HEK293 (cell line): ENCODE results near the gene ACAP3.

ENCODE experiments used
- CTCF ChIA-PET: fragments of 350-600 bp; formaldehyde crosslinking; extraction: SDS; loops from one replicate; lab custom pipeline; 2021; ENCODE audit warnings: antibody characterized with exemption; lab: Yijun Ruan, JAX
- POLR2A ChIA-PET: fragments of 300-600 bp; formaldehyde crosslinking; extraction: SDS; loops from one replicate; lab custom pipeline; 2020; ENCODE audit warnings: antibody characterized with exemption, inconsistent platforms; lab: Yijun Ruan, JAX
- H3K27ac ChIP-seq: fragments of 200-500 bp; sonication (Bioruptor generic); 2 replicates; pipeline ENCODE4 v1.5.1; 2014; ENCODE audit warnings: low read depth, low read length, control low read depth, inconsistent platforms; ENCODE audit errors: extremely low read depth
- H3K36me3 ChIP-seq, 2 experiments: fragments of 200-500 bp in 1 of 2; sonication (Bioruptor generic) in 1 of 2; 1 replicate in 1 of 2; 2 replicates in 1 of 2; pipeline ENCODE4 v1.5.1; 2014 to 2017; ENCODE audit warnings: inconsistent platforms in 2 of 2, low read length in 2 of 2; ENCODE audit not compliant: control insufficient read depth in 2 of 2, insufficient read depth in 1 of 2
- H3K4me1 ChIP-seq: fragments of 200-500 bp; sonication (Bioruptor generic); 2 replicates; pipeline ENCODE4 v1.5.1; 2014; ENCODE audit warnings: mild to moderate bottlenecking, low read length, inconsistent platforms; ENCODE audit not compliant: control insufficient read depth, insufficient read depth
- H3K4me3 ChIP-seq: 2 replicates; pipeline ENCODE4 v1.5.1; 2011; ENCODE audit warnings: low read depth, mild to moderate bottlenecking, control low read depth, low read length, moderate library complexity
- H3K9me3 ChIP-seq: fragments of 200-500 bp; sonication (Bioruptor generic); 2 replicates; pipeline ENCODE4 v1.5.1; 2014; ENCODE audit warnings: low read depth, low read length, inconsistent platforms; ENCODE audit not compliant: control insufficient read depth, insufficient read depth
- GLIS1 ChIP-seq: fragments of 450-650 bp; formaldehyde crosslinking; IDR thresholded peaks from 2 replicates; pipeline ENCODE4 v1.5.1; 2016; ENCODE audit warnings: missing biosample characterization, missing genetic modification characterization
- GLIS2 ChIP-seq: fragments of 450-650 bp; formaldehyde crosslinking; IDR thresholded peaks from 2 replicates; pipeline ENCODE4 v1.5.1; 2016; ENCODE audit warnings: missing biosample characterization, missing genetic modification characterization
- HIC1 ChIP-seq: fragments of 450-650 bp; formaldehyde crosslinking; IDR thresholded peaks from 2 replicates; pipeline ENCODE4 v1.5.1; 2016; ENCODE audit warnings: missing biosample characterization, missing genetic modification characterization
- IKZF3 ChIP-seq: fragments of 450-650 bp; IDR thresholded peaks from 2 replicates; pipeline ENCODE4 v1.5.0; 2018; ENCODE audit warnings: missing biosample characterization, mild to moderate bottlenecking, missing genetic modification characterization, moderate library complexity
- KLF1 ChIP-seq: fragments of 450-650 bp; formaldehyde crosslinking; IDR thresholded peaks from 2 replicates; pipeline ENCODE4 v1.5.1; 2016; ENCODE audit warnings: missing biosample characterization, missing genetic modification characterization
- PATZ1 ChIP-seq: fragments of 450-650 bp; formaldehyde crosslinking; IDR thresholded peaks from 2 replicates; pipeline ENCODE4 v1.5.1; 2016; ENCODE audit warnings: missing biosample characterization, missing genetic modification characterization
- RBAK ChIP-seq: fragments of 450-650 bp; formaldehyde crosslinking; IDR thresholded peaks from 2 replicates; pipeline ENCODE4 v1.5.1; 2016; ENCODE audit warnings: missing biosample characterization, missing genetic modification characterization
- SP3 ChIP-seq: fragments of 450-650 bp; formaldehyde crosslinking; IDR thresholded peaks from 2 replicates; pipeline ENCODE4 v1.5.1; 2016; ENCODE audit warnings: missing biosample characterization, missing genetic modification characterization
- YY1 ChIP-seq: fragments of 450-650 bp; formaldehyde crosslinking; IDR thresholded peaks from 2 replicates; pipeline ENCODE4 v1.5.1; 2018; ENCODE audit warnings: missing biosample characterization, missing genetic modification characterization
- ZFHX2 ChIP-seq: fragments of 450-650 bp; formaldehyde crosslinking; conservative IDR thresholded peaks from 2 replicates; pipeline ENCODE4 v1.5.1; 2016; ENCODE audit warnings: missing biosample characterization, missing genetic modification characterization
- ZNF433 ChIP-seq: fragments of 450-650 bp; formaldehyde crosslinking; IDR thresholded peaks from 2 replicates; pipeline ENCODE4 v1.5.1; 2016; ENCODE audit warnings: missing biosample characterization, missing genetic modification characterization, low read depth
- ZNF48 ChIP-seq: fragments of 450-650 bp; formaldehyde crosslinking; IDR thresholded peaks from 2 replicates; pipeline ENCODE4 v1.5.1; 2016; ENCODE audit warnings: missing biosample characterization, missing genetic modification characterization
- ZNF600 ChIP-seq: fragments of 450-650 bp; formaldehyde crosslinking; IDR thresholded peaks from 2 replicates; pipeline ENCODE4 v1.5.1; 2016; ENCODE audit warnings: missing biosample characterization, missing genetic modification characterization
- ZNF629 ChIP-seq: fragments of 450-650 bp; formaldehyde crosslinking; IDR thresholded peaks from 2 replicates; pipeline ENCODE4 v1.5.1; 2017; ENCODE audit warnings: missing biosample characterization, missing genetic modification characterization
- ZNF664 ChIP-seq: fragments of 450-650 bp; formaldehyde crosslinking; IDR thresholded peaks from 2 replicates; pipeline ENCODE4 v1.5.1; 2016; ENCODE audit warnings: missing biosample characterization, missing genetic modification characterization
- ZNF701 ChIP-seq: fragments of 450-650 bp; formaldehyde crosslinking; IDR thresholded peaks from 2 replicates; pipeline ENCODE4 v1.5.1; 2016; ENCODE audit warnings: missing biosample characterization, missing genetic modification characterization
- ZNF707 ChIP-seq: fragments of 450-650 bp; formaldehyde crosslinking; IDR thresholded peaks from 2 replicates; pipeline ENCODE4 v1.5.1; 2016; ENCODE audit warnings: missing biosample characterization, missing genetic modification characterization
- ZNF768 ChIP-seq: fragments of 450-650 bp; formaldehyde crosslinking; IDR thresholded peaks from 2 replicates; pipeline ENCODE4 v1.5.1; 2018; ENCODE audit warnings: missing biosample characterization, mild to moderate bottlenecking, missing genetic modification characterization
- TF ChIP-seq, protein P1 (sequence below): fragments of 450-650 bp; formaldehyde crosslinking; IDR thresholded peaks from 2 replicates; pipeline ENCODE4 v1.5.1; 2016; ENCODE audit warnings: missing biosample characterization, missing genetic modification characterization
- TF ChIP-seq, protein P2 (sequence below): fragments of 450-650 bp; formaldehyde crosslinking; IDR thresholded peaks from 2 replicates; pipeline ENCODE4 v1.5.1; 2017; ENCODE audit warnings: missing biosample characterization, missing genetic modification characterization
- TF ChIP-seq, protein P3 (sequence below): fragments of 450-650 bp; formaldehyde crosslinking; IDR thresholded peaks from 2 replicates; pipeline ENCODE4 v1.5.1; 2017; ENCODE audit warnings: missing biosample characterization, missing genetic modification characterization

The ACAP3 gene

GRCh38 chr1:1284221-1285101 is 23.3 kb downstream of the ACAP3 start:
- ChIA-PET CTCF (no interaction called here), POLR2A (no interaction called here)
- H3K27ac ChIP-seq: no peak overlapping the region
- no peak overlapping the region for H3K4me3 ChIP-seq
- no peaks in the 10 kb centered on the region for H3K36me3 ChIP-seq
- no peaks in the 10 kb centered on the region for H3K9me3 ChIP-seq
- H3K4me1 ChIP-seq: no peaks in the 10 kb centered on the region
- TF ChIP-seq ZNF600 (tag by site-specific recombination): 0 out of 2 replicates have a peak, but pooled peaks have one; percentile 31
- TF ChIP-seq, protein P1, sequence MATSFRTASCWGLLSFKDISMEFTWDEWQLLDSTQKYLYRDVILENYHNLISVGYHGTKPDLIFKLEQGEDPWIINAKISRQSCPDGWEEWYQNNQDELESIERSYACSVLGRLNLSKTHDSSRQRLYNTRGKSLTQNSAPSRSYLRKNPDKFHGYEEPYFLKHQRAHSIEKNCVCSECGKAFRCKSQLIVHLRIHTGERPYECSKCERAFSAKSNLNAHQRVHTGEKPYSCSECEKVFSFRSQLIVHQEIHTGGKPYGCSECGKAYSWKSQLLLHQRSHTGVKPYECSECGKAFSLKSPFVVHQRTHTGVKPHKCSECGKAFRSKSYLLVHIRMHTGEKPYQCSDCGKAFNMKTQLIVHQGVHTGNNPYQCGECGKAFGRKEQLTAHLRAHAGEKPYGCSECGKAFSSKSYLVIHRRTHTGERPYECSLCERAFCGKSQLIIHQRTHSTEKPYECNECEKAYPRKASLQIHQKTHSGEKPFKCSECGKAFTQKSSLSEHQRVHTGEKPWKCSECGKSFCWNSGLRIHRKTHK: no peak
- 0 out of 2 replicates have a peak, but pooled peaks have one; percentile 16 for TF ChIP-seq GLIS1 (tag by site-specific recombination)
- TF ChIP-seq SP3 (tag by site-specific recombination): no peak
- peak; percentile 44; the same call in 1 of the 2 replicates for TF ChIP-seq PATZ1
- peak; percentile 37; the same call in 1 of the 2 replicates for TF ChIP-seq GLIS2 (tag by site-specific recombination)
- TF ChIP-seq ZNF664 (tag by site-specific recombination): no peak

DNA sequence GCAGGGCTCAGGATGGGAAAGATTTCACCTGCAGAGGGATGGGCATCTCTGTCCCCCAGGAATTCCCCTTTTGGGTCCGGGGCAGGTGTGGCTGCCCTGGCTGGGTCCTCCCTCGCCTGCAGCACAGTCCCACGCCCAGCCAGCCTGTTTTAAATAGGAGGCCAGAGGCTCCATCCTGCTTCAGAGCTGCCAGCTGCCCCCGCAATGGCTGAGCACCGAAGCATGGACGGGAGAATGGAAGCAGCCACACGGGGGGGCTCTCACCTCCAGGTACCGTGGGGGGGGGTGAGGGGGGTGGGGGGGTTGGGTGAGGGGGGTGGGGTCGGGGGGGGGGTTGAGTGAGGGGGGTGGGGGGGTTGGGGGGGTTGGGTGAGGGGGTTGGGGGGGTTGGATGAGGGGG is 23.9 kb downstream of the ACAP3 start:
- no peak overlapping the region for H3K4me3 ChIP-seq
- POLR2A ChIA-PET: no interaction called here
- no peaks in the 10 kb centered on the region for H3K4me1 ChIP-seq
- TF ChIP-seq YY1 (tag by site-specific recombination) (no peak), ZNF433 (tag by site-specific recombination) (no peak), PATZ1 (no peak), ZNF48 (tag by site-specific recombination) (no peak), GLIS1 (tag by site-specific recombination) (no peak), ZNF768 (no peak), KLF1 (peak; percentile 54), ZFHX2 (tag by site-specific recombination) (0 out of 2 replicates have a peak, but pooled peaks have one; percentile 31), ZNF629 (tag by site-specific recombination) (no peak), ZNF707 (tag by site-specific recombination) (no peak), HIC1 (tag by site-specific recombination) (no peak), RBAK (tag by site-specific recombination) (no peak), ZNF701 (tag by site-specific recombination) (no peak), IKZF3 (tag by site-specific recombination) (no peak)
- TF ChIP-seq, protein P2, sequence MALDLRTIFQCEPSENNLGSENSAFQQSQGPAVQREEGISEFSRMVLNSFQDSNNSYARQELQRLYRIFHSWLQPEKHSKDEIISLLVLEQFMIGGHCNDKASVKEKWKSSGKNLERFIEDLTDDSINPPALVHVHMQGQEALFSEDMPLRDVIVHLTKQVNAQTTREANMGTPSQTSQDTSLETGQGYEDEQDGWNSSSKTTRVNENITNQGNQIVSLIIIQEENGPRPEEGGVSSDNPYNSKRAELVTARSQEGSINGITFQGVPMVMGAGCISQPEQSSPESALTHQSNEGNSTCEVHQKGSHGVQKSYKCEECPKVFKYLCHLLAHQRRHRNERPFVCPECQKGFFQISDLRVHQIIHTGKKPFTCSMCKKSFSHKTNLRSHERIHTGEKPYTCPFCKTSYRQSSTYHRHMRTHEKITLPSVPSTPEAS (tag by site-specific recombination): no peak
- TF ChIP-seq, protein P3, sequence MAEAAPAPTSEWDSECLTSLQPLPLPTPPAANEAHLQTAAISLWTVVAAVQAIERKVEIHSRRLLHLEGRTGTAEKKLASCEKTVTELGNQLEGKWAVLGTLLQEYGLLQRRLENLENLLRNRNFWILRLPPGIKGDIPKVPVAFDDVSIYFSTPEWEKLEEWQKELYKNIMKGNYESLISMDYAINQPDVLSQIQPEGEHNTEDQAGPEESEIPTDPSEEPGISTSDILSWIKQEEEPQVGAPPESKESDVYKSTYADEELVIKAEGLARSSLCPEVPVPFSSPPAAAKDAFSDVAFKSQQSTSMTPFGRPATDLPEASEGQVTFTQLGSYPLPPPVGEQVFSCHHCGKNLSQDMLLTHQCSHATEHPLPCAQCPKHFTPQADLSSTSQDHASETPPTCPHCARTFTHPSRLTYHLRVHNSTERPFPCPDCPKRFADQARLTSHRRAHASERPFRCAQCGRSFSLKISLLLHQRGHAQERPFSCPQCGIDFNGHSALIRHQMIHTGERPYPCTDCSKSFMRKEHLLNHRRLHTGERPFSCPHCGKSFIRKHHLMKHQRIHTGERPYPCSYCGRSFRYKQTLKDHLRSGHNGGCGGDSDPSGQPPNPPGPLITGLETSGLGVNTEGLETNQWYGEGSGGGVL (tag by site-specific recombination): no peak
- TF ChIP-seq, all 188 proteins: peak for 2
- CTCF ChIA-PET: no interaction called here
- H3K36me3 ChIP-seq: no peaks in the 10 kb centered on the region
- no peak overlapping the region for H3K27ac ChIP-seq
- H3K9me3 ChIP-seq: no peaks in the 10 kb centered on the region
